Neural cell (in vitro differentiated cells): ENCODE data around the gene GLTPD2.

Experiments
- CTCF ChIP-seq: fragments of 450-650 bp; IDR thresholded peaks from 2 replicates; pipeline ENCODE4 v1.5.1; 2014; ENCODE audit warnings: antibody characterized with exemption, mild to moderate bottlenecking, moderate library complexity; ENCODE audit not compliant: poor library complexity, severe bottlenecking
- EP300 ChIP-seq: fragments of 450-650 bp; conservative IDR thresholded peaks from 2 replicates; pipeline ENCODE4 v1.6.1; 2014; ENCODE audit warnings: antibody characterized with exemption, mild to moderate bottlenecking, moderate library complexity; ENCODE audit not compliant: poor library complexity, severe bottlenecking
- EZH2 ChIP-seq: fragments of 200-600, 300-800 bp; shearing (Covaris generic), sonication (generic); IDR thresholded peaks from 2 replicates; pipeline ENCODE4 v1.6.1; 2014; ENCODE audit warnings: antibody characterized with exemption, low read length, borderline replicate concordance, mild to moderate bottlenecking; ENCODE audit not compliant: insufficient read depth, poor library complexity, severe bottlenecking
- POLR2AphosphoS5 ChIP-seq: IDR thresholded peaks from 2 replicates; pipeline ENCODE4 v1.6.1; 2012
- RAD21 ChIP-seq: fragments of 450-650 bp; conservative IDR thresholded peaks from 2 replicates; pipeline ENCODE4 v1.6.1; 2014; ENCODE audit warnings: antibody characterized with exemption, mild to moderate bottlenecking, moderate library complexity
- TAF1 ChIP-seq: IDR thresholded peaks from 2 replicates; pipeline ENCODE4 v1.6.1; 2012; ENCODE audit warnings: low read depth
- TF ChIP-seq, protein P1 (sequence below): IDR thresholded peaks from 2 replicates; pipeline ENCODE4 v1.6.1; 2012; ENCODE audit warnings: borderline replicate concordance

DNA sequence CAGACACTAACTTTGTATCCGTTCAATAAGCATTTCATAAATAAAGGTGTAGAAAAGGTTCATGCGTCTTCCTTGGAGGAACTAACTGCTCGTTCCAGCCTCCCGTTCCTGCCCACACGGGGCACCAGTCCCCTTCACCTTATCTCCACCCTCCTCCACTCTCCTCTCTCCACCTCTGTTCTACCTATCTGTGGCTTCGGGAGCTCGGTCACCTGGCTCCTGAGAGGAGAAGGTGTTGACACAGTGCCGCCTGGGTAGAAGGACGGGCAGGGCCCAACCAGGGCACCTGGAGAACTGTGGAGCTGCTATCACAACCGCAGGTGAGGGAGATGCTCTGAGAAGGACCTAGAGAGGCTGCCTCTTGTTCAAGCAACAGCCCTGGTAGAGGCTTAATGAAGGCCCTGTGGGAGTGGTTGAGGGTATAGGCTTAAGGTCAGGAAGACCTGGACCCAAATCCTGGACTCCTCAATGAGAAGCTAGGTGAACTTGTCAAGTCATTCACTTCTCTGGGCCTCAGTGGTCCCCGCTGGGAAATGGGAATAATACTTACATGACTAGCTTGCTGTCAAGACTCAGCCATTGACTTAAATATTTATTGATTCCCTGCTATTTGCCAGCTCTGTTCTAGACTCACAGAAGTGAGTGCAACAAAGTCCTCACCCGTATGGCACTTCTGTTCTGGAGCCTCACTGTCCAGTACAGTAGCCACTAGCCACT is 34.8 kb downstream of the GLTPD2 start:
- no peak for TF ChIP-seq CTCF
- no peak for TF ChIP-seq TAF1
- TF ChIP-seq, protein P1, sequence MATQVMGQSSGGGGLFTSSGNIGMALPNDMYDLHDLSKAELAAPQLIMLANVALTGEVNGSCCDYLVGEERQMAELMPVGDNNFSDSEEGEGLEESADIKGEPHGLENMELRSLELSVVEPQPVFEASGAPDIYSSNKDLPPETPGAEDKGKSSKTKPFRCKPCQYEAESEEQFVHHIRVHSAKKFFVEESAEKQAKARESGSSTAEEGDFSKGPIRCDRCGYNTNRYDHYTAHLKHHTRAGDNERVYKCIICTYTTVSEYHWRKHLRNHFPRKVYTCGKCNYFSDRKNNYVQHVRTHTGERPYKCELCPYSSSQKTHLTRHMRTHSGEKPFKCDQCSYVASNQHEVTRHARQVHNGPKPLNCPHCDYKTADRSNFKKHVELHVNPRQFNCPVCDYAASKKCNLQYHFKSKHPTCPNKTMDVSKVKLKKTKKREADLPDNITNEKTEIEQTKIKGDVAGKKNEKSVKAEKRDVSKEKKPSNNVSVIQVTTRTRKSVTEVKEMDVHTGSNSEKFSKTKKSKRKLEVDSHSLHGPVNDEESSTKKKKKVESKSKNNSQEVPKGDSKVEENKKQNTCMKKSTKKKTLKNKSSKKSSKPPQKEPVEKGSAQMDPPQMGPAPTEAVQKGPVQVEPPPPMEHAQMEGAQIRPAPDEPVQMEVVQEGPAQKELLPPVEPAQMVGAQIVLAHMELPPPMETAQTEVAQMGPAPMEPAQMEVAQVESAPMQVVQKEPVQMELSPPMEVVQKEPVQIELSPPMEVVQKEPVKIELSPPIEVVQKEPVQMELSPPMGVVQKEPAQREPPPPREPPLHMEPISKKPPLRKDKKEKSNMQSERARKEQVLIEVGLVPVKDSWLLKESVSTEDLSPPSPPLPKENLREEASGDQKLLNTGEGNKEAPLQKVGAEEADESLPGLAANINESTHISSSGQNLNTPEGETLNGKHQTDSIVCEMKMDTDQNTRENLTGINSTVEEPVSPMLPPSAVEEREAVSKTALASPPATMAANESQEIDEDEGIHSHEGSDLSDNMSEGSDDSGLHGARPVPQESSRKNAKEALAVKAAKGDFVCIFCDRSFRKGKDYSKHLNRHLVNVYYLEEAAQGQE = no peak
- no peak for TF ChIP-seq EP300
- no peak for TF ChIP-seq RAD21
- TF ChIP-seq EZH2 = no peak
- TF ChIP-seq POLR2AphosphoS5 = no peak
